Amygdala (tissue), 56 donors: Measurements from ENCODE around the gene ATPAF2.

Source experiments
- DNase-seq, 56 donors: peaks; one replicate each; lab custom pipeline; 2025; lab: John Stamatoyannopoulos, UW

Gene ATPAF2

GRCh38 chr17:17988427-17988945, 50.5 kb downstream of the ATPAF2 start:
- no peak for DNase-seq

- DNase-seq = no peak
Observed at GRCh38 chr17:17987901-17988300, 51.1 kb downstream of the ATPAF2 start.

DNA sequence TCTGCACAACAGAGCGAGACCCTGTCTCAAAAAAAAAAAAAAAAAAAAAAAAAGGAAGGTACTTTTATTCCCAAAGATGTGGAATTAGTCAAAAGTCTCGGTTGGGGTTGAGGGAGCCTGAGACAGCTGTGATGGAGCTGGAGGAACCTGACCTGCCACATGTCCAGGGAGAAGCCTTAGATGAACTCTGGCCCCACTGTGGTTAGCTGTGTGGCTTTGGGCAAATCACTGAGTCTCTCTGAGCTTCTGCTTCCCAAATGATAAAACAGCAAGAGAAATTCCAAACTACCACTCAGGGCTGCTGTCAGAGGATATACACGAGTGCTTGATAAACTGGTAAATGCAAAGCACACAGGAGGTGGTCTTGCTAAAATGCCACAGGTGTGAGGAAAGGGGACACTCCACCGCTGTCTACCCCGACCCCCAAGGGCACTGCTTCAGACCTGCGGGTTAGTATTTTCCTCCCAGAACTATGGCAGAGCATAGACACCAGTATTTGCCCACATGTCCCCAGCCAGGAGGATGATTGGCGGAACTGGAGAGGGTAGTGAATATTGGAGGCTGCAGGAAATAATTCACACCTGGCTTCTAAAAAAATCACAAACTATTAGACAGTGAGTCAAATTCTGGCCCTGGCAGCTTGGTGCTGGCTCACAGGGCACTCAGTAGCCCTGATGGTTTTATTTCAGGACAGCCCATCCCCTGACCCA, 51.6 kb downstream of the ATPAF2 start:
- DNase-seq = no peak

GRCh38 chr17:17985555-17985954, 53.4 kb downstream of the ATPAF2 start:
- no peak for DNase-seq

DNA sequence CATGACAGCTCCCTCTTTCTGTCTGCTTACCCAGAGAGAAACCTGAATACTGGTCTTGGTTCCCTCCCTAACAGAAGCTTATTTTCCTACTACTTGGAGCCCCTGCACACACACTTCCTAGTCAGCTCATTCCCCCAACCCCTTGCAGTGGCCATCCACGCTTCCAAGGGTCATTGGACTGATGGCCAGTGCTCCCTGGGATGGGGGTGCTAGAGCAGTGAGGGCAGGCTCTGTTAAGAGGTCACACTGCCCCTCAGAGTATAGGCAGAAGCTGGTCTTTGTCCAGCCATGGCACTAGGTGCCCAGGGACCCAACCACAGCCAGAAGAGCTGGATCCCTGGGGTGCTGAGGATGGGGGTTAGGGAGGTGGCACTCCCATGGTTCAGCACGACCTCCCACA, 53.8 kb downstream of the ATPAF2 start:
- DNase-seq = no peak

DNA sequence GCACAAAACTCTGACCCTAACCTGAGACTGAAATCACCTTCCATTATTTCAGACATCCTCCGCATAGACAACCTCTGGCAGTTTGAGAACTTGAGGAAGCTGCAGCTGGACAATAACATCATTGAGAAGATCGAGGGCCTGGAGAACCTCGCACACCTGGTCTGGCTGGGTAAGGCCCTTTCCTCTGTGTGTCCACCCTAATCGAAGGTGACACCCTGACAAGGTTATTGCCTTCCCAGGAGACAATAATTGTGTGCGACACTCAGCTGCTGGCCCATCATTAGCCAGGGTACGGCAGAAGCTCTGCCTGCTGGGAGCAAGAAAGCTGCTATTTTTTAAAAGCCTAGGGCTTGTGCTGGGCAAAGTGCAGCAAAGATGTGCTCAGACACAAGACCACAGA, 55.2 kb downstream of the ATPAF2 start:
- no peak for DNase-seq

DNA sequence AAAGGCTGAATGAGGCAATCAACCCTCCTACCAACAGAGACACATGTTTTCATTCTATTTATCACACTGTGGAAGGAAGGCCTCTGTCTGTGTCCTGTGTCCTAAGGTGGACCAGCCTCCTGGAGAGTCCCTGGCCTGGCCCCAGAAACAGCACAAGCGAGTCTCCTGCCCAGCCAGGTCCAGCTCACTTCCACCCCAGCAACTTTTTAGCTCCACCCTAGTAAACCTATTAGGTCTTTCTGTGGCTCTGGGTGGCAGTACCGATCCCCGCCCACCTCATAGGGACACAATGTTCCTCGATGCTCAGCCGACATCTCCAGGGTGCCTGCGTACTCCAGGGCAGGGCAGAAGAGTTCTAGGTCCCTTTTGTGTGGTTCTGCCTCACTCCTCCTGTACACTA, 55.6 kb downstream of the ATPAF2 start:
- DNase-seq = no peak

DNA sequence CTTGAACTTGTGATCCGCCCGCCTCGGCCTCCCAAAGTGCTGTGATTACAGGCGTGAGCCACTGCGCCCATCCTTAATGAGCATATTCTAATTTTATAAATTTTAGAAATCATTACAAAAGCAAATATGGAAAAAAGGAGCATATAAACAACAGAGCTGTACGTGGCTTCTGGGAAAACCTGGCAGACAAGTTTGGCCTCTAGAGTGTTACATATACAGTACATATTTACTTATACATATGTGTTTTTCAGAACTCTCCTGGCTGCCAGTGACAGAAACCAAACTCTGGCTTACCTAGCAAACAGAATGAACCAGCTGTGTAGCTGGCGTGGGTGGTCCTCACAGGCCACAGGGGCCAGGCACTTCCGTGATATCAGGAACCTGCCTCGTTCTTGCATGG, 56.2 kb downstream of the ATPAF2 start:
- no peak for DNase-seq

GRCh38 chr17:17981330-17981729, 57.6 kb downstream of the ATPAF2 start:
- peak in 1 of 56 donors; percentile 41 for DNase-seq

GRCh38 chr17:17979778-17980177, 59.2 kb downstream of the ATPAF2 start:
- no peak for DNase-seq

GRCh38 chr17:17978481-17979424, 60.2 kb downstream of the ATPAF2 start:
- no peak for DNase-seq

DNA sequence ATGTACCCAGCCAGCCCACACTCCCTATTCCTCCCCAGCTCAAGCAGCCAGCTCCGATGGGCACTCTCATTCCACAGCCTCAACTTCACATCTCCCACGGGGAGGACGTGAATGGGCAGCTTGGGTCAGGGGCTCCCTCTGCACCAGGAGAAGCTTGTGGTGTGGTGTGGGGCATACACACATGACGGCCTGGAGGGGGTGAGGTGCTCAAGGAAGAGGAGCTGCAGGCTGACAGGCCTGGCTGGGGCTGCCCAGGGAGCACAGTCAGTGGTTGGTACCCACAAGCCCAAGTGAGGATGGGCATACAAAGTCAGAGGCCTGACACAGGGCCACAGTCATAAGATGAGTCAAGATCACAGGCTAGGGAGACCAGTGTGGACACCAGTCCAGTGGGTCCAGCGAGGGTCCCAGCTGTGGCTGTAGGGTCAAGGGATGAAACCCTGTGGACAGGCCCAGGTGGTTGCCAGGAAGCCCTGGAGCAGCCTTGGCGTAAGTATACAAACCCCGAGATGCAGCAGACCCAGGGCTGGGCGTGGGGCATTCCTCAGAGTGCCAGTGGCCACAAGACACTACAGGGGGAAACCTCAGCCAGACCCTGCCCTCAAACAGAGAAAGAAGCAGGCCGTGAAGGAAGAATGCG, 61.9 kb downstream of the ATPAF2 start:
- no peak for DNase-seq

GRCh38 chr17:17975436-17975835, 63.5 kb downstream of the ATPAF2 start:
- DNase-seq = no peak

- DNase-seq = no peak
Observed at GRCh38 chr17:17972952-17973254, 66.1 kb downstream of the ATPAF2 start.

DNA sequence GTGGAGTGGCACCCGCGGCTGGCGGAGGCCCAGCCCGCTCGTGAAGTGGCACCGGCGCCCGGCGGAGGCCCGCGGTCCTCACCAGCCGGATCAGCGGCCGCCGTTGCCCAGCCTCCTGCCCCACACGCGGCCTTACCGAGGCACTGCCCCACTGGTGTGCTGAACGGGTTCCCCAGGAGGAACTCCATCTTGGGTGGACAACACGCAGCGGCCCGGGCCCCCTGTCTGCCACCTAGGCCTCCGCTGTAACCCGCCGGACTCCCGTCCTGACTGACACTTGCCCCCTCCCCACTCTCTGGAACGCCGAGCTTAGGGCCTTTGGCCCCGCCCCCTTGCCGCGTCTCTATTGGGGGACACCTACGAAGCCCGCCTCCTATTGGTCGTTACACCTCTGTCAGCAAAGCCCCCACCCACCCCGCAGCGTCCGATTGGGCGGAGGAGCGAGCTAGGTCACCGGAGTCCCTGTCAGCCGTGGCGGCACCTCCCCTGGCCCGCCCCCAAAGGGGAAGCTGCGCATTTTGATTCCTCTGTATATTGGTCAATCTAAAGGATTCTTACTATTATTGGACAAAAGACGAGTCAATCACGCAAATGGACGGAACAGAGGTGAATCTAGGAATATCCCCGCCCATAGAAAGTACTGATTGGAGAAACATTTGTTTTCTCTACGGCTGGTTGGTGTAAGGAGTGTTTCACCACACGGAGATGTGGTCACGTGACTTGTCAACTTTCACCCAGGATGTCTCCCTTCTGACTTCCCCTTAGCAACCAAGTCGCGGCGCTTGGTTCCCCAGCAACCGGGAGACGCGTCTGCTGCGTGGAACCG, 66.6 kb downstream of the ATPAF2 start, which contains the start of the genes DRC3 and TOM1L2:
Gene DRC3, plus strand, starts transcription at position 737 of the 826 bp plus-strand sequence. CDS start 4,737 bp downstream, outside the sequence.
Gene TOM1L2, minus strand, starts transcription at position 275 of the 826 bp plus-strand sequence. Its CDS starts 87 bp downstream, at position 188.
- peak; percentile 91 to 100 (median 100) for DNase-seq

GRCh38 chr17:17971431-17972125, 67.4 kb downstream of the ATPAF2 start:
- peak in 27 of 56 donors; percentile 17 to 82 (median 57) for DNase-seq

DNA sequence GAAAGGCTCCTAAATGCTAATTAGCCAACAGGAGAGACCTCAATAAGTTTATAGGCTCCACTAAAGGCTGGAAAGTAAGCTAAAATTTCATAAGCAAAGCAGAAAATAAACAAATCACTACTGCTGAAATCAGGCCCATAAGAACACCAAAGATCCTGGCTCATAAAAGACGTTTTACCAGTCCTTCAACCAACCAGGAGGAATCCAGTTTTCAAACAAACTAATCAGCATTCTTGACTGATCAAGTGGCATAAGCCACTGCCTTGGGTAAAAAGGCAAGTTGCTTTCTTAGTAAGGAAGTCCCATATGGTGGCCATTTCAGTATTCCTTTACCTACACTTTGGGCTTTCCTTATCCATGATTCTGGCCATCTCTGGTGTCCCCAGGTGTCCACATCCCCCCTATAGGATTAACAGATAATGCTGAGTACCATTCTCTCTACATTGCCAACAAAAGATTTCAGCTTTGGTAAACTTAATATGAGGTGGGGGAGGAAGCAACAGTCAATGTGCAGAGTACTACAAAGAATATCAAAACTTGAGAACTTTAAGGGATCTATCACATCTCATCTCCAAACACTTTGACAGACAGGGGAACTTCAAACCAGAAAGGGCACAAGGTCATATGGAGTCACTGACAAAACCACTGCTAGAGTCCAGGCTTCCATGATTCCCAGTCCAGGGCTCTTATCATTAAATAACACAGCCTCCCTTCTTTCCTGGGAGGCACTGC, 68.1 kb downstream of the ATPAF2 start:
- no peak for DNase-seq
